Measurements from ENCODE around the gene SCAMP3.
"Not testable (repeated sequence)": the region's sequence is repeated elsewhere in the genome, so short reads cannot be mapped to it uniquely, and the experiment has no call there.

The SCAMP3 gene

GRCh38 chr1:155254714-155255242 is 7.4 kb downstream of the SCAMP3 start:
- DNase-seq (ENCODE audit: low read depth), result no peak

- peak; percentile 20 for DNase-seq (ENCODE audit: low read depth)
These were observed 7.9 kb downstream of the SCAMP3 start for GRCh38 chr1:155254228-155254713.

- DNase-seq (ENCODE audit: low read depth), result peak; percentile 23
These were observed 8.4 kb downstream of the SCAMP3 start for GRCh38 chr1:155253797-155254196.

- DNase-seq (ENCODE audit: low read depth), result no peak
These were observed 9.0 kb downstream of the SCAMP3 start for GRCh38 chr1:155253208-155253607.

- no peak for DNase-seq (ENCODE audit: low read depth)
These were observed 10.6 kb downstream of the SCAMP3 start for GRCh38 chr1:155251566-155251965.

GRCh38 chr1:155250633-155251449 is 11.3 kb downstream of the SCAMP3 start:
- peak; percentile 86 for DNase-seq (ENCODE audit: low read depth)

GRCh38 chr1:155250246-155250632 is 11.9 kb downstream of the SCAMP3 start:
- DNase-seq (ENCODE audit: low read depth), result no peak

- DNase-seq (ENCODE audit: low read depth), result no peak
These were observed 14.2 kb downstream of the SCAMP3 start for GRCh38 chr1:155247667-155248553.

GRCh38 chr1:155246796-155247195 is 15.4 kb downstream of the SCAMP3 start:
- DNase-seq (ENCODE audit: low read depth), result not testable (repeated sequence)

- DNase-seq (ENCODE audit: low read depth), result peak; percentile 68
These were observed 17.0 kb downstream of the SCAMP3 start for GRCh38 chr1:155245163-155245524.

GRCh38 chr1:155244368-155245162 is 17.6 kb downstream of the SCAMP3 start:
- peak; percentile 100 for DNase-seq (ENCODE audit: low read depth)

GRCh38 chr1:155242805-155243358 is 19.3 kb downstream of the SCAMP3 start:
- no peak for DNase-seq (ENCODE audit: low read depth)

GRCh38 chr1:155241841-155242264 is 20.3 kb downstream of the SCAMP3 start:
- DNase-seq (ENCODE audit: low read depth), result no peak

- DNase-seq (ENCODE audit: low read depth), result peak; percentile 79
These were observed 21.0 kb downstream of the SCAMP3 start for GRCh38 chr1:155241069-155241679.

- DNase-seq (ENCODE audit: low read depth), result no peak
These were observed 25.7 kb downstream of the SCAMP3 start for GRCh38 chr1:155236451-155236850.

GRCh38 chr1:155235375-155235774 is 26.8 kb downstream of the SCAMP3 start:
- not testable (repeated sequence) for DNase-seq (ENCODE audit: low read depth)

- not testable (repeated sequence) for DNase-seq (ENCODE audit: low read depth)
These were observed 28.7 kb downstream of the SCAMP3 start for GRCh38 chr1:155233502-155233901.

GRCh38 chr1:155232001-155232978 is 29.9 kb downstream of the SCAMP3 start:
- peak; percentile 45 for DNase-seq (ENCODE audit: low read depth)

- DNase-seq (ENCODE audit: low read depth), result not testable (repeated sequence)
These were observed 30.9 kb downstream of the SCAMP3 start for GRCh38 chr1:155231302-155231701.

GRCh38 chr1:155228096-155228427 is 34.1 kb downstream of the SCAMP3 start:
- DNase-seq (ENCODE audit: low read depth), result no peak

Measured in iris pigment epithelial cell (primary cell).